ENCODE data around the gene ACACA. TPM values are rescaled to one million over a fixed set of nuclear protein-coding genes. Genes with fewer than 3 reads are reported as not detected.

The ACACA gene
- total and polyA plus RNA-seq, 9 of the 15 experiments (the other 6 are each of a cell fraction or from before 2014, with no cell fraction given) = 35.9 to 135 (median 88.4) TPM

- peak in 1 of 2 experiments; percentile 42; a peak in 1 of 4 replicates for TF ChIP-seq RCOR1 (IDR thresholded peaks at IDR 0.05; ENCODE audit: borderline replicate concordance in 1 of 2, low read depth in 2 of 2, low read length in 2 of 2)
- 0 out of 2 replicates have a peak, but pooled peaks have one; percentile 47 for TF ChIP-seq ATF7 (IDR thresholded peaks at IDR 0.05)
- 0 out of 4 replicates have a peak, but pooled peaks of 1 of the 2 experiments have one; percentile 9 for TF ChIP-seq NRF1 (conservative IDR thresholded peaks at IDR 0.05 in 1 of 2, IDR thresholded peaks at IDR 0.05 in 1 of 2)
- no peak for TF ChIP-seq SLC30A9 (CRISPR knock-in tag; IDR thresholded peaks at IDR 0.05)
- TF ChIP-seq TOE1 (IDR thresholded peaks at IDR 0.05; ENCODE audit: borderline replicate concordance) = peak; percentile 48; the same call in 1 of the 2 replicates
- TF ChIP-seq TOE1 (CRISPR knock-in tag; IDR thresholded peaks at IDR 0.05; ENCODE audit: borderline replicate concordance, low read depth) = no peak
- TF ChIP-seq MAFF (IDR thresholded peaks at IDR 0.05; ENCODE audit: low read length) = 0 out of 2 replicates have a peak, but pooled peaks have one; percentile 8
- peak in 1 of 2 experiments; percentile 91; a peak in 2 of 4 replicates for TF ChIP-seq MLLT1 (IDR thresholded peaks at IDR 0.05)
- TF ChIP-seq ZNF165 (CRISPR knock-in tag; IDR thresholded peaks at IDR 0.05; ENCODE audit: borderline replicate concordance) = no peak
- peak in 1 of 2 experiments; percentile 65; a peak in 2 of 4 replicates for TF ChIP-seq ARNT (IDR thresholded peaks at IDR 0.05)
- TF ChIP-seq ZNF24 (IDR thresholded peaks at IDR 0.05) = 0 out of 2 replicates have a peak, but pooled peaks have one; percentile 38
- no peak for TF ChIP-seq CREBBP (IDR thresholded peaks at IDR 0.05; ENCODE audit: low read depth, low read length)
- peak; percentile 65 for TF ChIP-seq CTBP1 (IDR thresholded peaks at IDR 0.05; ENCODE audit: borderline replicate concordance)
- TF ChIP-seq ZNF263 (CRISPR knock-in tag; IDR thresholded peaks at IDR 0.05; ENCODE audit: borderline replicate concordance) = no peak
- TF ChIP-seq YY1 (IDR thresholded peaks at IDR 0.05; ENCODE audit: borderline replicate concordance in 1 of 3, control insufficient read depth in 1 of 3, extremely low read depth in 1 of 3, insufficient read depth in 3 of 3, insufficient read length in 1 of 3, insufficient replicate concordance in 2 of 3, low read depth in 1 of 3, low read length in 2 of 3) = peak in 1 of 3 experiments; percentile 18
- 0 out of 2 replicates have a peak, but pooled peaks have one; percentile 28 for TF ChIP-seq HLTF (IDR thresholded peaks at IDR 0.05)
- TF ChIP-seq HDAC1 (IDR thresholded peaks at IDR 0.05) = peak in 1 of 2 experiments; percentile 37; a peak in 1 of 4 replicates
- no peak for TF ChIP-seq ZBTB2 (IDR thresholded peaks at IDR 0.05)
- TF ChIP-seq, protein P1, sequence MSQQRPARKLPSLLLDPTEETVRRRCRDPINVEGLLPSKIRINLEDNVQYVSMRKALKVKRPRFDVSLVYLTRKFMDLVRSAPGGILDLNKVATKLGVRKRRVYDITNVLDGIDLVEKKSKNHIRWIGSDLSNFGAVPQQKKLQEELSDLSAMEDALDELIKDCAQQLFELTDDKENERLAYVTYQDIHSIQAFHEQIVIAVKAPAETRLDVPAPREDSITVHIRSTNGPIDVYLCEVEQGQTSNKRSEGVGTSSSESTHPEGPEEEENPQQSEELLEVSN (IDR thresholded peaks at IDR 0.05; ENCODE audit: borderline replicate concordance in 1 of 2, extremely low read depth in 1 of 2, insufficient read depth in 1 of 2, insufficient read length in 1 of 2, low read depth in 1 of 2, low read length in 1 of 2, poor library complexity in 1 of 2, severe bottlenecking in 1 of 2) = peak in 1 of 2 experiments; percentile 15
- no peak for TF ChIP-seq NR1H2 (CRISPR knock-in tag; IDR thresholded peaks at IDR 0.05)
- peak; percentile 91 for TF ChIP-seq CC2D1A (IDR thresholded peaks at IDR 0.05)
- no peak for TF ChIP-seq BCL6 (CRISPR knock-in tag; IDR thresholded peaks at IDR 0.05)
- 0 out of 3 replicates have a peak, but pooled peaks of 1 of the 2 experiments have one; percentile 59 for TF ChIP-seq CBX3 (IDR thresholded peaks at IDR 0.05; ENCODE audit: borderline replicate concordance in 1 of 2, low read length in 2 of 2)
- peak in 1 of 2 experiments; percentile 47; a peak in 1 of 4 replicates for TF ChIP-seq FOXK2 (conservative IDR thresholded peaks at IDR 0.05 in 1 of 2, IDR thresholded peaks at IDR 0.05 in 1 of 2; ENCODE audit: low read depth in 2 of 2)
Observed at GRCh38 chr17:37373530-37374159, 33.0 kb downstream of the ACACA start (continued).

Measured in K562 (cell line).